ENCODE data around the gene PSMA7.

PSMA7 gene

DNA sequence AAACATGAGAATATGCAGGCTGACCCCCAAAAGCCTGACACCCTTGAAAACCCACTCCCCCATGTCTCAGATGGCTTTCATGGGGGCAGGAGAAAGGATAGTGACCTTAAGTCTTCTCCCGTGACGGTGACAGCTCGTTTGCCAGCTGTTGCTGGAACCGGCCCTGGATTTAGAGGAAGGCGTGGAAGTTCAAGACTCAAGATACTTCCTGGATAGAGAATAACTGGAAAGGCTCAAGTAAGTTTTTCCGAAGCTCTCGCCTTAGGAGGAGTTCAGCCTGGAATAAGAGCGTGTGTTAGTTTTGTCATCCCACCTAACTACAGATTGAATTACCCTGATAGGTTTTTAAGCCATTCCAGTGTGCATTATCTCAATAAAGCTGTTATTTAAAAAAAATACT is 28.1 kb upstream of the PSMA7 start:
- TF ChIP-seq, protein P1, sequence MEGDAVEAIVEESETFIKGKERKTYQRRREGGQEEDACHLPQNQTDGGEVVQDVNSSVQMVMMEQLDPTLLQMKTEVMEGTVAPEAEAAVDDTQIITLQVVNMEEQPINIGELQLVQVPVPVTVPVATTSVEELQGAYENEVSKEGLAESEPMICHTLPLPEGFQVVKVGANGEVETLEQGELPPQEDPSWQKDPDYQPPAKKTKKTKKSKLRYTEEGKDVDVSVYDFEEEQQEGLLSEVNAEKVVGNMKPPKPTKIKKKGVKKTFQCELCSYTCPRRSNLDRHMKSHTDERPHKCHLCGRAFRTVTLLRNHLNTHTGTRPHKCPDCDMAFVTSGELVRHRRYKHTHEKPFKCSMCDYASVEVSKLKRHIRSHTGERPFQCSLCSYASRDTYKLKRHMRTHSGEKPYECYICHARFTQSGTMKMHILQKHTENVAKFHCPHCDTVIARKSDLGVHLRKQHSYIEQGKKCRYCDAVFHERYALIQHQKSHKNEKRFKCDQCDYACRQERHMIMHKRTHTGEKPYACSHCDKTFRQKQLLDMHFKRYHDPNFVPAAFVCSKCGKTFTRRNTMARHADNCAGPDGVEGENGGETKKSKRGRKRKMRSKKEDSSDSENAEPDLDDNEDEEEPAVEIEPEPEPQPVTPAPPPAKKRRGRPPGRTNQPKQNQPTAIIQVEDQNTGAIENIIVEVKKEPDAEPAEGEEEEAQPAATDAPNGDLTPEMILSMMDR (IDR thresholded peaks at IDR 0.05; ENCODE audit: borderline replicate concordance, control extremely low read depth, extremely low read depth, insufficient read depth, missing control alignments), result no peak
- in situ Hi-C loops (cut with MboI; ENCODE audit: low sequenced_read_pairs, unreplicated experiment), result no loop called here
- DNase-seq (ENCODE audit: low spot score), result no peak

DNA sequence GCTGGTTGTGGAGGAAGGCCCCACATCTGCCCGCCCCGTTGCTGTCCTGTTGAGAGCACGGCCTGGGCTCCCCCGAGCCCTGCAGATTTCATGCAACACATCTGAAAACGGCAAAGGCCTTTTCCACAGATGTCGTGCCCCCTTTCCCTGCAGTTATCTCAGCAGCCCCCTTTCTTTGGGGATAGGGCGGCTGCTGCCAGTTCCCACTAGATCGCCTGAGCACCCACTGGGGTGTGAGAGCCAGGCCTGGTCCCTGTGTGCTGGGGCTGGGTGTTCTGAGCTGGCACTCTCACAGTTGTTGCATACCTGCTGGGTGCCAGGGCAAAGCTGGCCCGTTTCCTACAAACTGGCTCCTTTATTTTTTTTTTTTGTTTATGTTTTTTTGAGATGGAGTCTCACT is 27.3 kb upstream of the PSMA7 start:
- DNase-seq (ENCODE audit: low spot score), result no peak
- TF ChIP-seq, protein P1 (IDR thresholded peaks at IDR 0.05; ENCODE audit: borderline replicate concordance, control extremely low read depth, extremely low read depth, insufficient read depth, missing control alignments), result no peak
- in situ Hi-C loops (cut with MboI; ENCODE audit: low sequenced_read_pairs, unreplicated experiment), result no loop called here

DNA sequence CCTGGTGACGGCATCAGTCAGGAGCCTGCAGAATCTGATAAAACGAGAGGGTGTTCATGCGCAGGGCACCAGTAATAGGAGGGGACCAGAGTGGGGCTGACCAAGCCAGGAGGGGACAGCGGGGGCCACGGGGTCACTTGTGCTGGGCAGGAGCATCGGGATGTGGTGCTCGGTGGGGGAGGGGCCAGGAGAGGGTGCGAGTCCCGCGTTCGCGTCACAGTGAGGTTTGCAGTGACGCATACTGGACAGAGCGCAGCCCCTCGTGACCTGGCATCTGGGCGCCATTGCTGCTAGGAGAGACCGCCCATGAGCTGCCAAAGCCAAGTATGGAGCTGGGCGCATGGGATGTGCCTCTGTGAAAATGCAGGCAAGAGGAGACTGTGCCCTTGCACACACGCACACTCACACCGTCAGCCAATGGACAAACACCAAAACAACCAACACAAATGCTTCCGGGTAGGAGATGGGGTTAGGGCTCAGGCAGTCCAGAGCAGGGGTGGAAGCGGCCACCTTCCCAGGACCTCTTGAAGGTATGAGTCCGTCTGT is 25.8 kb upstream of the PSMA7 start:
- in situ Hi-C loops (cut with MboI; ENCODE audit: low sequenced_read_pairs, unreplicated experiment), result no loop called here
- no peak for DNase-seq (ENCODE audit: low spot score)

DNA sequence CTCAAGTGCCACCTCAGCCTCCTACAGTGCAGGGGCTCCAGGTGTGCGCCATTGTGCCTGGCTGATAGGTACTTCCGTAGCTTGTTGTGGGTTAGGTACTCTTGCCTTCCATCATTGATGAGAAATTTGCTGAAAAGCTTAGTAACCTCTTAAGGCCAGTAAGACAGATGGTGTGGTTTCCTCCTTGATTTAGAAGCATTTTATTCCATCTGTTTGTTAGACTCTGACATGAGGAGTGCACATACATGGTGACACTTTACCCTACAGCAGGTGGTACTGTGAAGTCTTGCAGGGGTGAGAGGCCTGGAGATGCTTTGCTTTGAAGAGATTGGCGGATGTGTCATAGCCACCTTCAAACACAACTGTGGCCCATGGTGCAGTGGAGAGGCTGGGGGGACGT is 24.9 kb upstream of the PSMA7 start:
- no peak for DNase-seq (ENCODE audit: low spot score)
- in situ Hi-C loops (cut with MboI; ENCODE audit: low sequenced_read_pairs, unreplicated experiment), result no loop called here
- TF ChIP-seq, protein P1 (IDR thresholded peaks at IDR 0.05; ENCODE audit: borderline replicate concordance, control extremely low read depth, extremely low read depth, insufficient read depth, missing control alignments), result no peak

More for the DNA sequence above, 25.8 kb upstream of the PSMA7 start:
- TF ChIP-seq, protein P1 (IDR thresholded peaks at IDR 0.05; ENCODE audit: borderline replicate concordance, control extremely low read depth, extremely low read depth, insufficient read depth, missing control alignments), result no peak

DNA sequence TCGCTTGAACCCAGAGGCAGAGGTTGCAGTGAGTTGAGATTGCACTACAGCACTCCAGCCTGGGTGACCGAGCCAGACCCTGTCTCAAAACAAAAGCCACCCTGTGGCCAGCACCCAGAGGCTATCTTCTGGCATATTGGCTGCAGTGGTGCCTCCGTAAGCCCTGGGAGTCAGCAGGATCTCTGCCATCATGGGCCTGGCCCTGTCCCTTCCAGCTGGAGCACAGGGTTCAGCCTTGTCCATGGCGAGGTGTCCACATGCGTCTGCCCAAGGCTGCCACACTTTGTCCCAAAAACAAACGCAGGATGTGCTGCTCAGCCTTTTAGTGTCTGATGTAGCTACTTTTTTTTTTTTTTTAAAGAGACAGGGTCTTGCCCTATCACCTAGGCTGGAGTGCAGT is 24.3 kb upstream of the PSMA7 start:
- no peak for DNase-seq (ENCODE audit: low spot score)

DNA sequence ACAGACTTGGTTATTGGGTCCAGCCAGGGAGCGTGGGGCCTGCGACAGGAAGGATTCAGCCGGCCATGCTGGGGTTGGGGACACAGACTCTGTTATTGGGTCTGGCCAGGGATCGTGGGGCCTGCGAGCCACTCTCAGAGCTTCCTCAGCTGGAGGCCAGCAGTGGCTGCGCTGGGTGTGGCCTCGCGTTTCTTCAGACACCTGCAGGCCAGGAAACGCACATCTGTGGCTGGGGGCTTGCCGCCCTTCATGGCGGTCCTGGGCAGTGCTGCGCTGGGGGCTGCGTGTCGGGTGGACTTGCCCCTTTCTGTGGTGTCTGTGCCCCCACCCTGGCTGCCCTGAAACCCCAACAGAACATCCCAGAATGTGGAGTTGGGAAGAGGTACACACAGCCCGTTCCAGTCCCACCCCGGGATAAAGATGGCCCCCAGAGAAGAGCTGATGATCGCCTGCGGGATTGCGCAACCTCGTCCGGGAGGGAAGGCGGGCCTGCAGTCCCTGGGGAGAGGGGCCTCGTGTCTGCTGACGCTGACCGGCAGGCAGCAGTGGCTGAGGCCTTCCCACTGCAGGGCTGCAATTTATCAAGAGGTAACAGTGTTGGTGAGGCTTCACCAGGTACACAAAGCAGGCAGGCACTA is 22.7 kb upstream of the PSMA7 start:
- TF ChIP-seq, protein P1 (IDR thresholded peaks at IDR 0.05; ENCODE audit: borderline replicate concordance, control extremely low read depth, extremely low read depth, insufficient read depth, missing control alignments), result no peak
- in situ Hi-C loops (cut with MboI; ENCODE audit: low sequenced_read_pairs, unreplicated experiment), result no loop called here
- DNase-seq (ENCODE audit: low spot score), result no peak

More for the DNA sequence above, 24.3 kb upstream of the PSMA7 start:
- in situ Hi-C loops (cut with MboI; ENCODE audit: low sequenced_read_pairs, unreplicated experiment), result no loop called here
- TF ChIP-seq, protein P1 (IDR thresholded peaks at IDR 0.05; ENCODE audit: borderline replicate concordance, control extremely low read depth, extremely low read depth, insufficient read depth, missing control alignments), result no peak

Measured in GM13976 (cell line).